IMR-90 (cell line): ENCODE results near the gene NTM. TPM values are rescaled to one million over a fixed set of nuclear protein-coding genes. Genes with fewer than 3 reads are reported as not detected.

ENCODE experiments used
- ATAC-seq: fragments of 200-7000 bp; cut with Tn5 transposase; 2 replicates; pipeline ENCODE4 v1.9.1; 2020; ENCODE audit warnings: low read depth, mild to moderate bottlenecking, moderate library complexity
- BruUV-seq: library from RNA; stranded (reverse); fragments of 400-500 nt; replicated peaks from 2 replicates; lab custom pipeline; 2021; lab: Mats Ljungman, UMichigan
- CTCF ChIA-PET: fragments of 300-600 bp; formaldehyde crosslinking; extraction: SDS; loops from one replicate; lab custom pipeline; 2021; ENCODE audit warnings: antibody characterized with exemption; lab: Yijun Ruan, JAX
- POLR2A ChIA-PET: fragments of 300-600 bp; sonication (Branson Sonifier 250); formaldehyde crosslinking; loops from one replicate; lab custom pipeline; 2022; ENCODE audit warnings: antibody characterized with exemption; ENCODE audit not compliant: unreplicated experiment; lab: Charles Lee
- DNase-seq: peaks from one replicate; pipeline ENCODE4 v3.0.0; 2013
- H2AFZ ChIP-seq: replicated peaks from 2 replicates; pipeline ENCODE3; 2013; ENCODE audit warnings: low read length, mild to moderate bottlenecking; ENCODE audit not compliant: poor library complexity
- H2AK5ac ChIP-seq: 2 replicates; pipeline ENCODE4 v1.6.1; 2013; ENCODE audit warnings: low read depth, low read length, inconsistent platforms
- H2AK9ac ChIP-seq: replicated peaks from 2 replicates; pipeline ENCODE3; 2013; ENCODE audit warnings: mild to moderate bottlenecking, low read depth, low read length, moderate library complexity; ENCODE audit not compliant: poor library complexity
- H2BK120ac ChIP-seq: 2 replicates; pipeline ENCODE4 v1.6.1; 2013; ENCODE audit warnings: low read depth, low read length, inconsistent platforms
- H2BK15ac ChIP-seq: 3 replicates; pipeline ENCODE4 v1.6.1; 2013; ENCODE audit warnings: low read depth, low read length, inconsistent platforms
- H2BK20ac ChIP-seq: 2 replicates; pipeline ENCODE4 v1.6.1; 2013; ENCODE audit warnings: low read depth, mild to moderate bottlenecking, inconsistent platforms, low read length, moderate library complexity
- H2BK5ac ChIP-seq: 2 replicates; pipeline ENCODE4 v1.6.1; 2013; ENCODE audit warnings: mild to moderate bottlenecking, low read depth, low read length, inconsistent platforms; ENCODE audit not compliant: poor library complexity, severe bottlenecking
- H3K14ac ChIP-seq: replicated peaks from 2 replicates; pipeline ENCODE4 v1.6.1; 2013; ENCODE audit warnings: low read depth, low read length, inconsistent platforms
- H3K18ac ChIP-seq: 2 replicates; pipeline ENCODE4 v1.6.1; 2013; ENCODE audit warnings: low read depth, low read length, control low read depth
- H3K23ac ChIP-seq: 2 replicates; pipeline ENCODE4 v1.6.1; 2013; ENCODE audit warnings: low read depth, low read length, inconsistent platforms
- H3K27ac ChIP-seq: 2 replicates; pipeline ENCODE4 v1.5.1; 2013; ENCODE audit warnings: mild to moderate bottlenecking, control low read depth, low read length; ENCODE audit not compliant: insufficient read depth
- H3K27me3 ChIP-seq: 2 replicates; pipeline ENCODE4 v1.6.1; 2013; ENCODE audit warnings: low read length; ENCODE audit not compliant: control insufficient read depth, insufficient read depth
- H3K36me3 ChIP-seq: 2 replicates; pipeline ENCODE4 v1.6.1; 2013; ENCODE audit warnings: low read length, mixed read lengths; ENCODE audit not compliant: control insufficient read depth, insufficient read depth
- H3K4ac ChIP-seq: 2 replicates; pipeline ENCODE4 v1.6.1; 2013; ENCODE audit warnings: low read depth, low read length, inconsistent platforms
- H3K4me1 ChIP-seq: 2 replicates; pipeline ENCODE4 v1.6.1; 2013; ENCODE audit warnings: low read length, mixed read lengths; ENCODE audit not compliant: control insufficient read depth, insufficient read depth
- H3K4me2 ChIP-seq: 2 replicates; pipeline ENCODE4 v1.6.1; 2013; ENCODE audit warnings: low read depth, mild to moderate bottlenecking, control low read depth, low read length, moderate library complexity
- H3K4me3 ChIP-seq: 2 replicates; pipeline ENCODE4 v1.5.1; 2013; ENCODE audit warnings: low read depth, mild to moderate bottlenecking, control low read depth, low read length, moderate library complexity; ENCODE audit not compliant: insufficient read depth
- H3K56ac ChIP-seq: 2 replicates; pipeline ENCODE4 v1.6.1; 2013; ENCODE audit warnings: low read length, inconsistent platforms; ENCODE audit not compliant: insufficient read depth; ENCODE audit errors: extremely low read depth
- H3K79me1 ChIP-seq, 2 experiments: 2 replicates each; pipeline ENCODE4 v1.6.1; 2013; ENCODE audit warnings: low read length in 2 of 2, inconsistent platforms in 1 of 2, low read depth in 1 of 2
- H3K9ac ChIP-seq: 2 replicates; pipeline ENCODE4 v1.6.1; 2013; ENCODE audit warnings: low read depth, low read length, control low read depth
- H3K9me1 ChIP-seq: 2 replicates; pipeline ENCODE4 v1.6.1; 2013; ENCODE audit warnings: low read length, inconsistent platforms; ENCODE audit not compliant: insufficient read depth
- H3K9me3 ChIP-seq: 2 replicates; pipeline ENCODE4 v1.6.1; 2013; ENCODE audit warnings: low read length; ENCODE audit not compliant: control insufficient read depth, insufficient read depth
- H4K20me1 ChIP-seq: 2 replicates; pipeline ENCODE4 v1.6.1; 2013; ENCODE audit warnings: low read length, inconsistent platforms; ENCODE audit not compliant: insufficient read depth
- H4K5ac ChIP-seq: 2 replicates; pipeline ENCODE4 v1.6.1; 2013; ENCODE audit warnings: mild to moderate bottlenecking, low read depth, low read length, control low read depth
- H4K8ac ChIP-seq, 2 experiments: 2 replicates each; pipeline ENCODE4 v1.6.1; 2013; ENCODE audit warnings: low read depth in 2 of 2, low read length in 2 of 2, control low read depth in 1 of 2, inconsistent platforms in 1 of 2
- H4K91ac ChIP-seq: 2 replicates; pipeline ENCODE4 v1.6.1; 2013; ENCODE audit warnings: low read depth, low read length, inconsistent platforms; ENCODE audit not compliant: insufficient read depth
- NFE2L2 ChIP-seq: fragments of 150-350 bp; IDR thresholded peaks from 2 replicates; pipeline ENCODE4 v1.6.1; 2016; ENCODE audit warnings: low read depth, mild to moderate bottlenecking, low read length
- WGBS, 2 experiments: methylation state at CpG; one replicate each; pipeline versions ENCODE4 v1.1.5 to v1.1.7; 2013; ENCODE audit warnings: missing lambda C conversion rate in 2 of 2; ENCODE audit not compliant: insufficient read length in 1 of 2; ENCODE audit errors: extremely low coverage in 2 of 2; 5-methylcytosine and 5-hydroxymethylcytosine counted together
- dilution Hi-C: fragments of 300-500 bp; cut with HindIII; formaldehyde crosslinking; loops from one replicate; pipeline ENCODE4 v1.14.3; 2018; ENCODE audit warnings: low sequenced_read_pairs; ENCODE audit not compliant: unreplicated experiment
- in situ Hi-C: fragments of 300-500 bp; cut with MboI; formaldehyde crosslinking; loops from 3 replicates; pipeline ENCODE4 v1.14.3; 2019; ENCODE audit warnings: low sequenced_read_pairs, inconsistent platforms, mixed read lengths
- intact Hi-C: fragments of 100-400 bp; cut with micrococcal nuclease; formaldehyde crosslinking; loops from 2 replicates; pipeline ENCODE4 v1.10.0; 2022
- polyA plus RNA-seq, 3 experiments: library from polyadenylated mRNA; depleted of rRNA; stranded (reverse); fragments of >200 nt; gene quantifications; 2 replicates each; pipeline ENCODE4 v1.2.3, GENCODE V29; 2012; ENCODE audit warnings: low replicate concordance in 1 of 3
- total RNA-seq: library from RNA; depleted of rRNA; stranded (reverse); fragments of >200 nt; gene quantifications from 2 replicates; pipeline ENCODE4 v1.2.3, GENCODE V29; 2012

NTM gene
- total and polyA plus RNA-seq, 2 of the 4 experiments (the other 2 are of a cell fraction), result 19.5 to 25.5 TPM

DNA sequence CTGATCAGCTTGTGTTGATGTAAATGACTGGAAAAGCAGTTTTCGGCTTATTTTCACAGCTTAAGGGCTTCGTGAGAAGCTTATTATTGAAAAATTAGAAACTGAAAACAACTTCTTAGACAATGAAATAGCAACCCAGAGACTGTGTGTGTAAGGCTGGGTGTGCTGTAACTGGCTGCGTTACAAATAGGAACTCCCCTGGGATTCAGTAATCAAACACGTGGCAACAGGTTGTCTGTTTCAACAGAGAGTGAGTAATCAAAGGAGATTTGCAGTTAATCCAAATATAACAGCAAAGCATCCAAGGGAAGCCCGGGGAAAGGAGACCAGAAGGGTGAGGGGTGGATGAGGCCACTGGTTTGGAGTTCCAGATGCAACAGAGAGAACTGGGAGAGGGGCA is 19.2 kb downstream of the NTM start:
- Histone ChIP-seq H3K4me3 (no peak overlapping the region), H2BK20ac (no peak overlapping the region), H3K4ac (no peak overlapping the region), H2AFZ (no peak overlapping the region), H2AK5ac (no peak overlapping the region), H2AK9ac (no peak overlapping the region), H3K36me3 (no peaks in the 10 kb centered on the region), H3K27me3 (no peaks in the 10 kb centered on the region), H4K20me1 (no peaks in the 10 kb centered on the region), H3K27ac (no peak overlapping the region), H2BK120ac (no peak overlapping the region), H3K4me1 (no peaks in the 10 kb centered on the region), H4K91ac (no peak overlapping the region), H2BK15ac (no peak overlapping the region), H3K23ac (no peak overlapping the region), H3K14ac (no peak overlapping the region), H4K5ac (no peak overlapping the region), H3K9me3 (no peaks in the 10 kb centered on the region), H3K9me1 (no peaks in the 10 kb centered on the region), H3K56ac (no peak overlapping the region), H2BK5ac (no peak overlapping the region), H3K18ac (no peak overlapping the region), H4K8ac (no peak overlapping the region), H3K4me2 (no peak overlapping the region), H3K79me1 (no peaks in the 10 kb centered on the region), H3K9ac (no peak overlapping the region)
- WGBS, 2 experiments, result no CpG with 5 or more reads among the region's 5 CpGs
- no peak for TF ChIP-seq NFE2L2
- intact Hi-C loops, result no loop called here
- ChIA-PET CTCF (no interaction called here), POLR2A (no interaction called here)
- dilution Hi-C loops, result no loop called here
- no TSS peak for BruUV-seq
- DNase-seq (no peak), ATAC-seq (no peak)
- in situ Hi-C loops, result no loop called here
